Stimulated activated naive CD8-positive, alpha-beta T cell treated with anti-CD3 and anti-CD28 coated beads, Interleukin-15, amount 100 ng/mL, for 72 hours (primary cell): ENCODE measurements around the gene PRKCB.

Source experiments
- ATAC-seq: fragments of 150-1000 bp; cut with Tn5 transposase; 2 replicates; pipeline ENCODE4 v1.10.0; 2021; ENCODE audit warnings: mild to moderate bottlenecking, moderate library complexity
- DNase-seq, 2 donors: peaks; one replicate each; pipeline ENCODE4 v3.0.0; 2021 to 2022
- H3K27ac Mint-ChIP-seq, 2 donors: one replicate each; pipeline ENCODE4 v1.8.0; 2022; ENCODE audit warnings: mild to moderate bottlenecking in 2 of 2, mixed read lengths in 2 of 2, moderate library complexity in 2 of 2
- H3K27me3 Mint-ChIP-seq: one replicate; pipeline ENCODE4 v1.8.0; 2022; ENCODE audit warnings: mixed read lengths
- H3K4me1 Mint-ChIP-seq: one replicate; pipeline ENCODE4 v1.8.0; 2022; ENCODE audit warnings: mild to moderate bottlenecking, mixed read lengths
- H3K4me3 Mint-ChIP-seq, 2 donors: one replicate each; pipeline ENCODE4 v1.8.0; 2022; ENCODE audit warnings: mild to moderate bottlenecking in 2 of 2, mixed read lengths in 2 of 2, moderate library complexity in 1 of 2
- H3K9me3 Mint-ChIP-seq, 2 donors: one replicate each; pipeline ENCODE4 v1.8.0; 2022; ENCODE audit warnings: mixed read lengths in 2 of 2

Gene PRKCB

GRCh38 chr16:23848958-23849357 lies 13.2 kb downstream of the PRKCB start:
- no peaks in the 10 kb centered on the region for H3K27me3 Mint-ChIP-seq
- peak; percentile 69 for ATAC-seq

DNA sequence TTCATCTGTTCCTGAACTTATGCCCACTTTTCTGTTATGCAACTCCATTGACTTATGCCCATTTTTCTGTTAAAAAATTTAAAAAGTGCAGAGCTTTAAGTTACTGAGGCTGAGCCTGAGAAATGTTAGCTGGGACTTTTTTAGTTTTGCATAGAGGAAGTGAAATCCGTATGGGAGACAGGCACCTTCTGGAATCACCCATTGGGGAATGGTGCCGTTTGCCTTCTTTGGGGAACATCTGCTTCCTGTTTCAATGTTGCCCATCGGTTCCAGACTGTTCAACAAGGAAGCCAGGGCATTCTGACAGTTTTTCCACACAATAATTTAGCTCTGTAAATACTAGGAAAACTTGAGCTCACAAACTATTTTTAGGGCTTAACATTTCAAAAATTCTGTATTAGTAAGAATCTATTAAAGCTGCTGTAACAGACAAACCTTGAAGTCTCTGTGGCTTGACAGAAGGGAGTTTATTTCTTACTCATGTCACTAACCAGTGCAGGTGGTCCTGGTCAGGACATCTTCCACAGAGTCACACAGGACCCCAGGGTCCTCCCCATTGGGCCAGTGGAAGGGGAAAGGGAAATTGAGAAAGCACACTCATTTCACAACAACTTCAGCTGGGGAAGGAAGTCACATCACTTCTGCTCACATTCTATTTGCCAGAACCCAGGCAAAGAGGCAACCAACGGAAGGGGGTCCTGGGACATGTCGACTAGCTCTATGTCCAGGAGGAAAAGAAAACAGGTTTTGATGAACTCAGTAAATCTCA lies 17.2 kb downstream of the PRKCB start:
- H3K4me1 Mint-ChIP-seq = peaks cover 97% of the 10 kb centered on the region
- H3K27ac Mint-ChIP-seq = peak overlapping the region in 1 of 2 donors; percentile 35
- peak; percentile 66 for ATAC-seq
- H3K9me3 Mint-ChIP-seq = peaks cover 0 to 14% of the 10 kb centered on the region in 2 donors
- H3K4me3 Mint-ChIP-seq = peak overlapping the region; percentile 16 to 44
- no peaks in the 10 kb centered on the region for H3K27me3 Mint-ChIP-seq
- no peak for DNase-seq

More at GRCh38 chr16:23848958-23849357, 13.2 kb downstream of the PRKCB start:
- Mint-ChIP-seq H3K4me3 (peak overlapping the region; percentile 64 to 66), H3K9me3 (peaks cover 0 to 14% of the 10 kb centered on the region in 2 donors), H3K4me1 (peaks cover 97% of the 10 kb centered on the region), H3K27ac (peak overlapping the region in 1 of 2 donors; percentile 84)
- peak in 1 of 2 donors; percentile 32 for DNase-seq

DNA sequence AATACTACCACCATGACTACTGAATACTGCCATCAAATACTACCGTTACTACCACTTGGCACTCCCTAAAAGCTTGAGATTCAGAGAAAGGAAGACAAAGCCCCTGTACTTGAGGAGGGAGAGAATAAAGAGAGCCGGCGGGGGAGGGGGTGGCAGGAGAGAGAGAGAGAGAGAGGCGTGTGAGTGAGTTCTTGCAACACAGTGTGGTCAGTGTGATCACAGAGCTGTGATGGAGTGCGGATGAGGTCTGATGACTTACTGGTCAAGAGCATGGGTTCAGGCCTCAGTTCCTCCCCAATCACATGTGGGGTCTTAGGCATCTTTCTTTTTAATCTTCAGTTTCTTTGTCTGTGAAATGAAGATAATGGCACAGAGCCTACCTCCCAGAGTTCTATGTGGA lies 19.2 kb downstream of the PRKCB start:
- H3K4me1 Mint-ChIP-seq = peaks cover 97% of the 10 kb centered on the region
- H3K4me3 Mint-ChIP-seq = no peak overlapping the region
- no peaks in the 10 kb centered on the region for H3K27me3 Mint-ChIP-seq
- peaks cover 0 to 14% of the 10 kb centered on the region in 2 donors for H3K9me3 Mint-ChIP-seq
- no peak overlapping the region for H3K27ac Mint-ChIP-seq
- no peak for ATAC-seq
- no peak for DNase-seq

GRCh38 chr16:23856251-23856709 lies 20.5 kb downstream of the PRKCB start:
- Mint-ChIP-seq H3K27me3 (no peaks in the 10 kb centered on the region), H3K4me3 (no peak overlapping the region), H3K27ac (no peak overlapping the region), H3K4me1 (peaks cover 90% of the 10 kb centered on the region), H3K9me3 (peaks cover 0 to 14% of the 10 kb centered on the region in 2 donors)
- DNase-seq = no peak
- ATAC-seq = no peak

DNA sequence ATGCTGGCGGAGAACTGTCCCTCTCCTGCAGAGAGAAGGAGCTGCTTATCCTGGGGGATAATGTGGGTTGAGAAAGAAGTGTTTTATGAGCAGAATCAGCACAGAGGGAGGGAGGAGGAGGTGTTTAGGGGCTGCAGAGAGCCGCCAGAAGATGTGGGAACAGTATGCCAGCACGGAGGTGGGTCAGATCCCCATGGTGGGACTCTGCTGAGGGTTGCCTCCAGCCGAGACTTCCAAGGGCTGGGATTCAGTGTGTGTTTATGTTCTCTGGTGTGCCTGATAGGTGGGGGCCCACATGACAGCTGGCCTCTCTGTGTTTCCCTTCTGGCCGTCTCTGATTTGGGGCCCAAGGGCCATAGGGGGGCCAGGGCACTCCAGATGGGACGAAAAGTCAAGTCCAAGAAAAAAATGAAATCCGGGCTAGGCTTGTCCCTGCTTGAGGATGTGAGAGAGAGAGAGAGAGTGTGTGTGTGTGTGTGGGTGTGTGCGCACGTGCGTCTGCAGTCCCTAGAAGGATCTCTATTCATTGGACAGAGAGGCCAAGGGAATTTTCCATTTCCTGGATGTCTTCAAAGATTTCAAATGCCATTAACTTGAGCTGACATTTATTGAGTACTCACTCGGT lies 21.6 kb downstream of the PRKCB start:
- ATAC-seq (no peak), DNase-seq (no peak)
- H3K4me1 Mint-ChIP-seq = peaks cover 90% of the 10 kb centered on the region
- H3K4me3 Mint-ChIP-seq = peak overlapping the region in 1 of 2 donors; percentile 34
- peak overlapping the region in 1 of 2 donors; percentile 30 for H3K27ac Mint-ChIP-seq
- peaks cover 0 to 11% of the 10 kb centered on the region in 2 donors for H3K9me3 Mint-ChIP-seq
- no peaks in the 10 kb centered on the region for H3K27me3 Mint-ChIP-seq

DNA sequence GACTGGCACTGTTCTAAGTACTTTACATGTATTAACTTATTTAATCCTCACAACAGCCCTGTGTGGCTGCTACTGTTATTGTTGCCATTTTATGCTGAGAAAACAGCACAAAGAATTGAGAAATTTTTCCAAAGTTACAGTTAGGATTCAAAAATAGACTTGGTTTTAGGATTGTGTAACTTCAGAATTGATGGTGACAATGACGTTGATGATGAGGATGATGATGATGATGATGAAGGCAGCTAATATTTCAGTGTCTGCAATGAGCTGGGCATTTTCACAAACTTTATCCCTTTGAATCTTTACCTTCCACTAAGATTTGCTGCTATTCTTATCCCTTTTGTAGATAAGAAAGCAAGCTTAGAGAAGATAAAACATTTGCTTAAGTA lies 22.1 kb downstream of the PRKCB start:
- DNase-seq = no peak
- peaks cover 0 to 8% of the 10 kb centered on the region in 2 donors for H3K9me3 Mint-ChIP-seq
- no peak overlapping the region for H3K27ac Mint-ChIP-seq
- H3K4me3 Mint-ChIP-seq = peak overlapping the region; percentile 2 to 38
- H3K27me3 Mint-ChIP-seq = no peaks in the 10 kb centered on the region
- H3K4me1 Mint-ChIP-seq = peaks cover 85% of the 10 kb centered on the region
- no peak for ATAC-seq

- Mint-ChIP-seq H3K4me1 (peaks cover 84% of the 10 kb centered on the region), H3K9me3 (peaks cover 0 to 3% of the 10 kb centered on the region in 2 donors), H3K27me3 (no peaks in the 10 kb centered on the region), H3K4me3 (no peak overlapping the region), H3K27ac (no peak overlapping the region)
- no peak for ATAC-seq
- DNase-seq = no peak
These were observed 22.8 kb downstream of the PRKCB start for GRCh38 chr16:23858542-23858941.

GRCh38 chr16:23859713-23860269 lies 24.0 kb downstream of the PRKCB start:
- Mint-ChIP-seq H3K4me3 (peak overlapping the region; percentile 27 to 29), H3K27me3 (no peaks in the 10 kb centered on the region)
- no peak for ATAC-seq

GRCh38 chr16:23861874-23862273 lies 26.1 kb downstream of the PRKCB start:
- no peak for DNase-seq
- ATAC-seq = no peak
- Mint-ChIP-seq H3K27me3 (no peaks in the 10 kb centered on the region), H3K9me3 (no peaks in the 10 kb centered on the region), H3K4me1 (peaks cover 80% of the 10 kb centered on the region), H3K4me3 (no peak overlapping the region), H3K27ac (no peak overlapping the region)

More at GRCh38 chr16:23859713-23860269, 24.0 kb downstream of the PRKCB start:
- Mint-ChIP-seq H3K4me1 (peaks cover 81% of the 10 kb centered on the region), H3K27ac (no peak overlapping the region), H3K9me3 (no peaks in the 10 kb centered on the region)
- no peak for DNase-seq

DNA sequence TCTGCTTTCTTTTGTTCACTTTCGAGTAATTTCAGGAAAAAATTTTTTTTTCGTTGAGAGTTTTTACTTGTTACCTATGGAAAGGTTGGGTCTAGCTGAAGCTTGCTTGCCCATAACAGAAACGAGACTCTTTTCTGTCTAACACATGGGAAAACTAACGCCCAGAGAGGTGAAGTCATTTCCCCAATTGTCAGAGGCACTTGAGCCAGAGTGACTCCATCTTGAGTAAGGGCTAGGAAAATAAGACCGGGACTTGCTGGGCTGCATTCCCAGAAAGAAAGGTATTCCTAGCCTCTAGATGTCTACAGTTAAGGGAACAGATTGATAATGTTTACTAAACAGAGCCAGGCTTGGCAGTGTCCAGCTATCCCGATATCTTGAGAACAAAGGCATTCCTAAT lies 26.8 kb downstream of the PRKCB start:
- no peak overlapping the region for H3K27ac Mint-ChIP-seq
- peaks cover 79% of the 10 kb centered on the region for H3K4me1 Mint-ChIP-seq
- ATAC-seq (no peak), DNase-seq (no peak)
- no peak overlapping the region for H3K4me3 Mint-ChIP-seq
- no peaks in the 10 kb centered on the region for H3K27me3 Mint-ChIP-seq
- H3K9me3 Mint-ChIP-seq = no peaks in the 10 kb centered on the region

- Mint-ChIP-seq H3K27ac (peak overlapping the region; percentile 94 to 95), H3K27me3 (no peaks in the 10 kb centered on the region), H3K9me3 (no peaks in the 10 kb centered on the region), H3K4me1 (peaks cover 76% of the 10 kb centered on the region), H3K4me3 (peak overlapping the region; percentile 70 to 76)
- DNase-seq (peak in 1 of 2 donors; percentile 32), ATAC-seq (peak; percentile 89)
These were observed 28.0 kb downstream of the PRKCB start for GRCh38 chr16:23863511-23864422.

GRCh38 chr16:23865853-23866252 lies 30.1 kb downstream of the PRKCB start:
- DNase-seq (no peak), ATAC-seq (no peak)
- Mint-ChIP-seq H3K27me3 (no peaks in the 10 kb centered on the region), H3K9me3 (no peaks in the 10 kb centered on the region), H3K4me3 (no peak overlapping the region), H3K4me1 (peaks cover 80% of the 10 kb centered on the region), H3K27ac (peak overlapping the region in 1 of 2 donors; percentile 24)

- H3K4me1 Mint-ChIP-seq = peaks cover 85% of the 10 kb centered on the region
- no peak for DNase-seq
- no peak overlapping the region for H3K4me3 Mint-ChIP-seq
- no peaks in the 10 kb centered on the region for H3K9me3 Mint-ChIP-seq
- H3K27ac Mint-ChIP-seq = no peak overlapping the region
- H3K27me3 Mint-ChIP-seq = no peaks in the 10 kb centered on the region
- no peak for ATAC-seq
These were observed 30.8 kb downstream of the PRKCB start for GRCh38 chr16:23866621-23867020.

GRCh38 chr16:23867566-23867965 lies 31.8 kb downstream of the PRKCB start:
- H3K4me1 Mint-ChIP-seq = peaks cover 85% of the 10 kb centered on the region
- ATAC-seq = no peak

DNA sequence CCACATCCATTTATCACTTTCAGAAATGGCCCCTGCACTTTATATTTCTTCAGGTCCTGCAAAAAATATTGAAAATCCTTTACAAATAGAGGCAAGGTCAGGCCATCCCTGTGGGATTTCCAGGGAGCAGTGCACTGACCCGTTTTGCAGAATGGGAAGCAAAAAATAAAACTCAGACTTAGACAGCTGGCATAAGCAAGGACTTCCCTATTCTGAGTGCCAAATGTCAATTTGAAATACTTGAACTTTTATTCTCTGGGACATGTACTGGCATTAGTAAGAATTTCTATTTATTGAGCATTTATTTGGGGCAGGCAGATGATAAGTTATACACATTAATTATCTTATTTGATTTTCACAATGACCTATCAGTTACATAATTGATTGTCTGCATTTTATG lies 32.4 kb downstream of the PRKCB start:
- Mint-ChIP-seq H3K4me3 (no peak overlapping the region), H3K27ac (peak overlapping the region in 1 of 2 donors; percentile 42)

More at GRCh38 chr16:23867566-23867965, 31.8 kb downstream of the PRKCB start:
- no peak overlapping the region for H3K27ac Mint-ChIP-seq
- H3K27me3 Mint-ChIP-seq = no peaks in the 10 kb centered on the region
- H3K9me3 Mint-ChIP-seq = no peaks in the 10 kb centered on the region
- no peak overlapping the region for H3K4me3 Mint-ChIP-seq
- no peak for DNase-seq

More for the DNA sequence above, 32.4 kb downstream of the PRKCB start:
- ATAC-seq (no peak), DNase-seq (no peak)
- Mint-ChIP-seq H3K9me3 (no peaks in the 10 kb centered on the region), H3K4me1 (peaks cover 83% of the 10 kb centered on the region), H3K27me3 (no peaks in the 10 kb centered on the region)
